Right lobe of liver (tissue), 4 donors: Measurements from ENCODE around the gene LDLRAD4.

Experiments
- CTCF ChIP-seq, 4 donors: fragments of 200-600 bp in 3 of 4; fragments of 450-650 bp in 1 of 4; IDR thresholded peaks; one replicate each; pipeline versions ENCODE4 v1.5.1 to v1.8.0; 2016 to 2022; ENCODE audit warnings: antibody characterized with exemption in 4 of 4, mild to moderate bottlenecking in 2 of 4
- POLR2A ChIP-seq: fragments of 450-650 bp; IDR thresholded peaks from one replicate; pipeline ENCODE4 v1.6.1; 2017; ENCODE audit warnings: antibody characterized with exemption, mild to moderate bottlenecking
- donor health status: DM: no; HTN: no; CAD: no.
- donor health status: DM: no; HTN: no; CAD: no.
- donor health status: DM: no; HTN: yes; CAD: no.

- TF ChIP-seq CTCF (IDR thresholded peaks at IDR 0.05), result no peak
- TF ChIP-seq POLR2A, result no peak
These were observed 457.9 kb downstream of the LDLRAD4 start for GRCh38 chr18:13676471-13676870.
